SKM-1 treated with dmso at 0.1 percent for 144 hours (cell line): ENCODE measurements around the gene APOLD1.
A peak's percentile ranks its signal among the peaks of the same experiment; 100 is the strongest.
"Not testable (repeated sequence)": the region's sequence is repeated elsewhere in the genome, so short reads cannot be mapped to it uniquely, and the experiment has no call there.

Source experiments
- DNase-seq: peaks from one replicate; lab custom pipeline; 2025; ENCODE audit not compliant: unreplicated experiment; lab: John Stamatoyannopoulos, UW

APOLD1 gene

GRCh38 chr12:12807517-12807903 lies 22.1 kb downstream of the APOLD1 start:
- not testable (repeated sequence) for DNase-seq

GRCh38 chr12:12807970-12808702 lies 22.7 kb downstream of the APOLD1 start:
- DNase-seq = no peak

- no peak for DNase-seq
These were observed 25.1 kb downstream of the APOLD1 start for GRCh38 chr12:12810553-12811021.

GRCh38 chr12:12811343-12811742 lies 25.9 kb downstream of the APOLD1 start:
- no peak for DNase-seq

- DNase-seq = no peak
These were observed 26.7 kb downstream of the APOLD1 start for GRCh38 chr12:12812174-12812573.

- DNase-seq = no peak
These were observed 27.2 kb downstream of the APOLD1 start for GRCh38 chr12:12812618-12813119.

- peak; percentile 68 for DNase-seq
These were observed 28.0 kb downstream of the APOLD1 start, which contains the start of gene DDX47 for GRCh38 chr12:12813120-12814101. TSS of gene DDX47 (plus strand) at chr12:12813346. CDS start at chr12:12813368, 22 bp downstream.

- DNase-seq = no peak
These were observed 32.2 kb downstream of the APOLD1 start for GRCh38 chr12:12817616-12818015.

GRCh38 chr12:12818701-12819100 lies 33.2 kb downstream of the APOLD1 start:
- DNase-seq = no peak

- no peak for DNase-seq
These were observed 33.8 kb downstream of the APOLD1 start for GRCh38 chr12:12819221-12819620.

GRCh38 chr12:12819752-12820311 lies 34.4 kb downstream of the APOLD1 start:
- no peak for DNase-seq

- DNase-seq = not testable (repeated sequence)
These were observed 34.9 kb downstream of the APOLD1 start for GRCh38 chr12:12820376-12820775.

- DNase-seq = no peak
These were observed 36.5 kb downstream of the APOLD1 start for GRCh38 chr12:12821975-12822374.

- no peak for DNase-seq
These were observed 37.4 kb downstream of the APOLD1 start for GRCh38 chr12:12822886-12823285.

- DNase-seq = no peak
These were observed 37.8 kb downstream of the APOLD1 start for GRCh38 chr12:12823300-12823699.

GRCh38 chr12:12823811-12824210 lies 38.4 kb downstream of the APOLD1 start:
- DNase-seq = no peak

- no peak for DNase-seq
These were observed 50.1 kb downstream of the APOLD1 start for GRCh38 chr12:12835378-12836146.

GRCh38 chr12:12836571-12836970 lies 51.1 kb downstream of the APOLD1 start:
- no peak for DNase-seq

- peak; percentile 11 for DNase-seq
These were observed 51.8 kb downstream of the APOLD1 start for GRCh38 chr12:12837025-12837812.

GRCh38 chr12:12837813-12838153 lies 52.3 kb downstream of the APOLD1 start:
- no peak for DNase-seq
